H9 (cell line): ENCODE results near the gene GALR2. TPM values are rescaled to one million over a fixed set of nuclear protein-coding genes. Genes with fewer than 3 reads are reported as not detected.

Experiments used
- DNase-seq: peaks from one replicate; pipeline ENCODE4 v3.0.0-alpha.2; 2017
- H2AFZ ChIP-seq: one replicate; pipeline ENCODE4 v1.6.1; 2013; ENCODE audit warnings: mild to moderate bottlenecking, low read length, control low read depth, moderate library complexity
- H2AK5ac ChIP-seq: 2 replicates; pipeline ENCODE4 v1.6.1; 2013; ENCODE audit warnings: low read length, control low read depth, mixed read lengths; ENCODE audit not compliant: insufficient read length
- H2BK120ac ChIP-seq: one replicate; pipeline ENCODE4 v1.6.1; 2013; ENCODE audit warnings: low read depth, mild to moderate bottlenecking, low read length, control low read depth, inconsistent platforms; ENCODE audit not compliant: poor library complexity, severe bottlenecking
- H2BK12ac ChIP-seq: 2 replicates; pipeline ENCODE4 v1.6.1; 2013; ENCODE audit warnings: low read length, control low read depth, mixed read lengths, low read depth; ENCODE audit not compliant: insufficient read length
- H2BK15ac ChIP-seq: 2 replicates; pipeline ENCODE4 v1.6.1; 2013; ENCODE audit warnings: low read depth, low read length, control low read depth
- H2BK20ac ChIP-seq: one replicate; pipeline ENCODE4 v1.6.1; 2013; ENCODE audit warnings: low read depth, mild to moderate bottlenecking, low read length, control low read depth, inconsistent platforms; ENCODE audit not compliant: poor library complexity, severe bottlenecking
- H2BK5ac ChIP-seq: 2 replicates; pipeline ENCODE4 v1.6.1; 2013; ENCODE audit warnings: low read length, control low read depth, mixed read lengths; ENCODE audit not compliant: insufficient read length
- H3K14ac ChIP-seq: 2 replicates; pipeline ENCODE4 v1.6.1; 2013; ENCODE audit warnings: low read length, control low read depth; ENCODE audit not compliant: insufficient read depth
- H3K18ac ChIP-seq: 2 replicates; pipeline ENCODE4 v1.6.1; 2013; ENCODE audit warnings: low read depth, mild to moderate bottlenecking, mixed read lengths, low read length, control low read depth; ENCODE audit not compliant: insufficient read length
- H3K23ac ChIP-seq: 2 replicates; pipeline ENCODE4 v1.6.1; 2013; ENCODE audit warnings: low read length, control low read depth, mixed read lengths, low read depth; ENCODE audit not compliant: insufficient read length
- H3K23me2 ChIP-seq: 2 replicates; pipeline ENCODE4 v1.6.1; 2013; ENCODE audit warnings: low read depth, mild to moderate bottlenecking, mixed read lengths, low read length, control low read depth; ENCODE audit not compliant: insufficient read length, poor library complexity, severe bottlenecking
- H3K27ac ChIP-seq: 2 replicates; pipeline ENCODE4 v1.5.1; 2013; ENCODE audit warnings: low read length, control low read depth, mixed read lengths, low read depth; ENCODE audit not compliant: insufficient read length
- H3K27me3 ChIP-seq: 2 replicates; pipeline ENCODE4 v1.6.1; 2013; ENCODE audit warnings: low read length, control low read depth, inconsistent platforms; ENCODE audit not compliant: insufficient read depth
- H3K4ac ChIP-seq: 2 replicates; pipeline ENCODE4 v1.6.1; 2013; ENCODE audit warnings: low read depth, mild to moderate bottlenecking, control low read depth, inconsistent platforms, low read length, moderate library complexity
- H3K4me1 ChIP-seq: 2 replicates; pipeline ENCODE4 v1.6.1; 2013; ENCODE audit warnings: low read length, control low read depth, inconsistent platforms; ENCODE audit not compliant: insufficient read depth
- H3K4me2 ChIP-seq: 2 replicates; pipeline ENCODE4 v1.6.1; 2013; ENCODE audit warnings: low read length, control low read depth, mixed read lengths; ENCODE audit not compliant: insufficient read length, insufficient read depth
- H3K56ac ChIP-seq: 2 replicates; pipeline ENCODE4 v1.6.1; 2013; ENCODE audit warnings: low read depth, mild to moderate bottlenecking, mixed read lengths, low read length, control low read depth; ENCODE audit not compliant: insufficient read length
- H3K79me1 ChIP-seq: 2 replicates; pipeline ENCODE4 v1.6.1; 2013; ENCODE audit warnings: low read depth, mild to moderate bottlenecking, moderate library complexity, low read length, control low read depth, inconsistent platforms; ENCODE audit not compliant: insufficient read depth, poor library complexity, severe bottlenecking
- H3K79me2 ChIP-seq: 2 replicates; pipeline ENCODE4 v1.6.1; 2013; ENCODE audit warnings: low read length, control low read depth, inconsistent platforms; ENCODE audit not compliant: insufficient read depth
- H3K9ac ChIP-seq: 2 replicates; pipeline ENCODE4 v1.6.1; 2013; ENCODE audit warnings: low read length, control low read depth, mixed read lengths; ENCODE audit not compliant: insufficient read length; ENCODE audit errors: extremely low read depth
- H3K9me3 ChIP-seq: one replicate; pipeline ENCODE4 v1.6.1; 2013; ENCODE audit warnings: low read depth, low read length, inconsistent platforms; ENCODE audit not compliant: control insufficient read depth
- H3T11ph ChIP-seq: one replicate; pipeline ENCODE4 v1.6.1; 2013; ENCODE audit warnings: mild to moderate bottlenecking, low read length, control low read depth, inconsistent platforms
- H4K20me1 ChIP-seq: one replicate; pipeline ENCODE4 v1.6.1; 2013; ENCODE audit not compliant: control insufficient read depth, insufficient read length, insufficient read depth
- H4K5ac ChIP-seq: 2 replicates; pipeline ENCODE4 v1.6.1; 2013; ENCODE audit warnings: low read depth, mild to moderate bottlenecking, mixed read lengths, low read length, control low read depth; ENCODE audit not compliant: insufficient read length
- H4K8ac ChIP-seq: replicated peaks from 2 replicates; pipeline ENCODE4 v1.6.1; 2013; ENCODE audit warnings: low read length, control low read depth, mixed read lengths, low read depth; ENCODE audit not compliant: insufficient read length
- H4K91ac ChIP-seq: 2 replicates; pipeline ENCODE4 v1.6.1; 2013; ENCODE audit warnings: low read depth, mild to moderate bottlenecking, moderate library complexity, mixed read lengths, low read length, control low read depth; ENCODE audit not compliant: insufficient read length
- H3K27ac Mint-ChIP-seq, 3 experiments: 2 replicates in 2 of 3; 3 replicates in 1 of 3; pipeline ENCODE4 v1.8.0; 2020 to 2021; ENCODE audit warnings: mixed read lengths in 3 of 3, mild to moderate bottlenecking in 1 of 3, moderate library complexity in 1 of 3
- H3K27me3 Mint-ChIP-seq: 2 replicates; pipeline ENCODE4 v1.8.0; 2021; ENCODE audit warnings: low read depth, mild to moderate bottlenecking, moderate library complexity, mixed read lengths
- H3K36me3 Mint-ChIP-seq, 3 experiments: 2 replicates in 2 of 3; 3 replicates in 1 of 3; pipeline ENCODE4 v1.8.0; 2020 to 2021; ENCODE audit warnings: low read depth in 3 of 3, mixed read lengths in 3 of 3; ENCODE audit not compliant: insufficient read depth in 1 of 3
- H3K4me1 Mint-ChIP-seq, 2 experiments: 2 replicates each; pipeline ENCODE4 v1.8.0; 2020; ENCODE audit warnings: mixed read lengths in 2 of 2
- H3K4me3 Mint-ChIP-seq, 2 experiments: 2 replicates in 1 of 2; 3 replicates in 1 of 2; pipeline ENCODE4 v1.8.0; 2020 to 2021; ENCODE audit warnings: mild to moderate bottlenecking in 2 of 2, mixed read lengths in 2 of 2, moderate library complexity in 1 of 2
- H3K9me3 Mint-ChIP-seq, 2 experiments: 2 replicates in 1 of 2; 3 replicates in 1 of 2; pipeline ENCODE4 v1.8.0; 2020; ENCODE audit warnings: mild to moderate bottlenecking in 2 of 2, mixed read lengths in 2 of 2, moderate library complexity in 1 of 2
- CTCF ChIP-seq: fragments of 200-600 bp; sonication (generic); conservative IDR thresholded peaks from 3 replicates; pipeline ENCODE4 v1.8.0; 2021; ENCODE audit warnings: antibody characterized with exemption, mild to moderate bottlenecking
- WGBS: extraction: QIAGEN DNeasy Blood & Tissue Kit; methylation state at CpG from one replicate; pipeline ENCODE4 v1.1.7; 2013; ENCODE audit warnings: missing lambda C conversion rate, low lambda C conversion rate, mixed read lengths; ENCODE audit not compliant: insufficient read length; ENCODE audit errors: extremely low coverage; 5-methylcytosine and 5-hydroxymethylcytosine counted together
- total RNA-seq: library from RNA; stranded (reverse); gene quantifications from 2 replicates; pipeline ENCODE4 v1.2.1, GENCODE V29; 2021

GALR2 gene
- total RNA-seq, 1 experiment from 2014 or later, result 0.81 TPM

- H3K4me1 ChIP-seq, result no peaks in the 10 kb centered on the region; the same call in 1 of the 2 replicates
- no peak overlapping the region for H2BK5ac ChIP-seq
- Mint-ChIP-seq H3K9me3 (peaks cover 0 to 2% of the 10 kb centered on the region in 2 experiments; a peak in 1 of 5 replicates), H3K4me3 (no peak overlapping the region), H3K27me3 (peaks cover 10% of the 10 kb centered on the region), H3K4me1 (peaks cover 39 to 40% of the 10 kb centered on the region in 2 experiments), H3K27ac (peak overlapping the region in 2 of 3 experiments; percentile 72 to 92; a peak in 4 of 7 replicates), H3K36me3 (no peaks in the 10 kb centered on the region)
- H3K4ac ChIP-seq, result no peak overlapping the region
- no peak overlapping the region for H2BK15ac ChIP-seq
- H3K23me2 ChIP-seq, result no peaks in the 10 kb centered on the region
- no peak overlapping the region for H2AK5ac ChIP-seq
- TF ChIP-seq CTCF, result no peak
- no peak overlapping the region for H3K23ac ChIP-seq
- no peak overlapping the region for H4K5ac ChIP-seq
- no peak overlapping the region for H3K9ac ChIP-seq
- WGBS, result no CpG with 5 or more reads among the region's 24 CpGs
- no peak overlapping the region for H4K91ac ChIP-seq
- no peak overlapping the region for H3K27ac ChIP-seq
- no peaks in the 10 kb centered on the region for H3K27me3 ChIP-seq
- no peak overlapping the region for H3K18ac ChIP-seq
- no peak overlapping the region for H3K14ac ChIP-seq
- peak; percentile 70 for DNase-seq
- no peaks in the 10 kb centered on the region for H3K79me1 ChIP-seq
- H3K4me2 ChIP-seq, result no peak overlapping the region
- H2BK20ac ChIP-seq, result no peak overlapping the region
- no peaks in the 10 kb centered on the region for H3K79me2 ChIP-seq
- H2BK120ac ChIP-seq, result no peak overlapping the region
- no peak overlapping the region for H3T11ph ChIP-seq
- no peak overlapping the region for H2BK12ac ChIP-seq
- no peaks in the 10 kb centered on the region for H4K20me1 ChIP-seq
- H3K56ac ChIP-seq, result no peak overlapping the region
- no peak overlapping the region for H4K8ac ChIP-seq
- no peak overlapping the region for H2AFZ ChIP-seq
- H3K9me3 ChIP-seq, result no peaks in the 10 kb centered on the region
Measured at GRCh38 chr17:76122431-76123190, 48.0 kb downstream of the GALR2 start.
